GM18526 (cell line): ENCODE results near the gene PCNX4.

ENCODE experiments used
- POLR2A ChIP-seq: IDR thresholded peaks from 3 replicates; pipeline ENCODE4 v1.6.1; 2011; ENCODE audit not compliant: insufficient read length; ENCODE audit errors: extremely low read depth

PCNX4 gene

DNA sequence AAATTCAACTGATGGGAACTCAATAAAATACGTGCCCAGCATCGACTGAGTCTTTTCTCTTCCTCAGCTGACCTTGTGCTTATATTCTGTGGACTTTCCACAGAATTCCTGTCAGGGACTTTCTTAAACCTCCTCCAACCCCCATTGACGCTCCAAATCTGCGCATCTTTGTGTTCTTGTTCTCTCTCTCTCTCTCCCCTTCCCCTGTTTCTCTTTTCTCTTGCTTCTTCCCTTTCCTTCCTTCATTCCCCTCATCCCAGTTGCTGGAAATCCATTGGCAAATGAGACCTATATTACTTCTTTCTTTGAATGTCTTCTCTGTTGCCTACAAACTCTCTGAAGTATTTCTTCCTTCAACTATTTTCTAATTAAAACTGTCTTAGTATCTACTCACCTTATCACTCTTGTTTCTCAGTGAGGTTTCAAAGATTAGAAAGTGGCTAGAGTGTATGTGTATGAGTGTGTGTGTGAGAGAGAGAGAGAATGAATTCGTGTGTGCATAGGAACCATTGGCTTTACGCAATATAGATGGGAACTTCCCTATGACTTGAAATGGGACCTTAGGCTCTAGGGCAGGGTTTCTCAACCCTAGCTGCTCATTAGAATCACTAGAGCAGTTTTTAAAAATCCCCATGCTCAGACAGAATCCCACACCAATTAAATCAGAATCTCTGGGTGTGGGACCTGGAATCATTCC lies 115.3 kb downstream of the PCNX4 start:
- no peak for TF ChIP-seq POLR2A

DNA sequence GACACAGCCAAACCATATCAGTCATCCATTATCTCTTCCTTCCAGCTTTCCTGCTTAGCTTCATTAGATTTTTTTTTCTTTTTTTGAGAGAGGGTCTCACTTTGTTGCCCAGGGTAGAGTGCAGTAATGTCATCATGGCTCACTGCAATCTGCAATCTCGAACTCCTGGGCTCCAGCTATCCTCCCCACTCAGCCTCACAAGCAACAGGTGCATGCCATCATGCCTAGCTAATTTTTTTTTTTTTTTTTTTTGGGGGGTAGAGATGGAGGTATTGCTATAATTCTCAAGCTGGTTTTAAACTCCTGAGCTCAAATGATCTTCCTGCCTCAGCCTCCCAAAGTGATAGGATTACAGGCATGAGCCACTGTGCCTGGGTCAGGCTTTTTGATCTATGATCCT lies 119.0 kb downstream of the PCNX4 start:
- no peak for TF ChIP-seq POLR2A

DNA sequence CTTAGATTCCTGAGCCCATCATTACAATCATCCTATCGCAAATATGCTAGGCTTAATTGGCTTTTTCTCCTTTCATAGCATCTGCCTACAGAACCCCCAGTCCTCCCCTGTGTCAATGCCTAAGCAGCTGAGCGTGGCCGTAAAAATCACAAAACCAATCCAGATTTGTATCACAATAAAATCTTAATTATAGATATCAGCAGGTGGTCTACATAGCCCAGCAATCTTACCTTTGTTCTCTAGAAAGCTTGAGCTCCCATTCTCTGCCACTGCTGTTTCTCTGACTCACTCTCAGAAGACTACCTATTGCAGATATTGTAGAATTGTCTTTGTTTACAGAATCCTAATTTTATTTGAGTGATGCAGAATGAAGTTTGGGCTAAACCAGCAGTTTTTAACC lies 119.4 kb downstream of the PCNX4 start:
- TF ChIP-seq POLR2A: no peak

DNA sequence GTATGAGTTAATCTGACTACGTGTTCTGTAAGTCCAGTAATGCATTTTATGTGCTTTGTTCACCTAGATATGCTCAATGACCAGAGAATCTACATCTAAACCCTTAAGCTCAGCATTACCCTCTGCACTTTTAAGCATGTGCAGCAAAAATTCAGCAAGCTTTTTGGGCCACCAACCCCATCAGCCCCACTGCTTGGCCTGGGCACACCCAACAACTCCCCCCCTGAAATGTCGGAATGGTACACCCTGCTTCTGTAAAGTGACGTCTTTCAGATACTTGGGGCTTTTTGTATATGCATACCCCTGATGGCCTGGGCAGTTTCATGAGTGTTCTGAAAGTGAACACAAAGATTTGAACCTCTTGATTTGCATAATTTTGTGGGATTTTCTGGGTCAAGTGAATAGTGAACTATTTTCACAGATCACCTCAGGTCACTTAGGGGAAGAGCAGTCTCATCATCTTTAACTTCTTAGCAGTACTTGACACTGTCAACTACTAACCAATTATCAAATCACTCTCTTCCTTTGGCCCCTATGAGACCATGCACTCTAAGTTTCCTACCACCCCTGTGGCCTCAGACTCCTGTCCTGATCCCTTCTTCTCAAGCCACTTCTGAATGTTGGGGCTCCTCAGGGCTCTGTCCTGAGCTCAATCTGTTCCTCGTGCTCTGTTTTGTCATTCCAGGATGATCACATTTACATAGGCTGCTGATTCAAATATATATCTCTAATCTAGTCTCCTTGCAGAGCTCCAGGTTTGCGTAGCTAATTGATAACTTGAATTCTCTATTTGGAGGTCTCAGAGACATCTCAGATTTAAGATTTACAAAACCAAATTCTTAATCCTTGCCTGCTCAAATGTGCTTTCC lies 121.0 kb downstream of the PCNX4 start:
- TF ChIP-seq POLR2A: no peak

DNA sequence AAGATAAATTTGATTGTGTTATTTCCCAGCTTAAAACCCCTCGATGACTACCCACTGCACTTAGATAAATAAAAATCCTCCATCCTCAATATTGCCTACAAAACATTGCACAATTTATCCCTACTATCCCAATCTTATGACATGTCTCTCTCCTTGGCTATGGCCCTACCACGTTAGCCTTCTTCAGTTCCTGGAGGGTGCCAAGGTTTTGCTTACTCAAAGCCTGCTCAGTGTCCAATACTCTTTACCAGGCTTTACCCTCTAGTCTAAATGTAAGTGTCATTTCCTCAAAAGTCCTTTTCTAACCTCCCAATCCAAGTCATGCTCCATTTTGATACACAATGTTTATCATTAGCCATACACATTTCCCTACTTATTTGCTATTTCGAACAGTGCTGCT lies 122.3 kb downstream of the PCNX4 start:
- TF ChIP-seq POLR2A: no peak

DNA sequence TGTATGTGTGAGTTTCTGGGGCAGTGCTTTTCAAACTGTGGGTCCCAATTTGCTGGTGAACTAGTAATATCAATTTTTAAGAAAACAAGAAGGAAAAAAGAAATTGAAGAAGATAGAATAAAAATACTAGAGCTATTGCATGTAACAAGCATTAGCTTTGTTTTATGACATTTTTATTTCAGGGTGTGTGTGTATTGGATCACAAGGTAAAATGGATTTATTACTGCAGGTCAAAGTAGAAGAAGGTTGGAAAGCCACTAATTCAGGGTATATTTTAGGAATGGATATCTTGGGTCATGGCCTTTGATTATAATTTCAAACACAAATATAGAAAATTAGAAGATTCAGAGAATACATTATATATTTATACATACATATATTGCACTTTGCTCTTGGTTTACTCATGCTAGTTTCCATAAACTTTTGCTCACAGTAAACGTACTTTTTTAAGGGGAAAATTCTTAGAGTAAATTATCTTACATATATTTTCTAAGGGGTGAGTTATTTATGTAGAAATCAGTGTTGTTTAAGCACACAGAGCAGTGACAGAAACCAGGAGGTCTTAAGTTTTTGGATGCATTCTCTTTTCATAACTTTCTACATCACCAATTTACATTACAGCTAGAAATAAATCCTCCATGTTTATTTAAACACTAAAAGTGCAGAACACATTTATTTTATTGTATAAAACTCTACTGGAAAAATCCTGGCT lies 122.8 kb downstream of the PCNX4 start:
- no peak for TF ChIP-seq POLR2A

DNA sequence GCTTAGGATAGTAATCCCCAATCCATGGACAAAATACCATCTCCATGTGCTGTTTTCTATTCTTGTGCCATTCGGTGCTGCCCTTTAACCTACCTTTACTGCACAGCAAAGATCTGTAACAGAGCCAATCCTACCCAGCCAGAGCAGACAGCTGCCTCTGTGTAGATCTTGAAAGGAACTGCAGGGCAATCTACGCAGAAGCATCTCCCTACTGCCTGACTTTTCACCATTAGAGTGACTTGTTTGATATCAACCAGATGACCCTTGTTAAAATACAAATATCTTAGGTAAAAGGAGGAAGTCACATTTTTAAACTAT lies 123.4 kb downstream of the PCNX4 start:
- no peak for TF ChIP-seq POLR2A

DNA sequence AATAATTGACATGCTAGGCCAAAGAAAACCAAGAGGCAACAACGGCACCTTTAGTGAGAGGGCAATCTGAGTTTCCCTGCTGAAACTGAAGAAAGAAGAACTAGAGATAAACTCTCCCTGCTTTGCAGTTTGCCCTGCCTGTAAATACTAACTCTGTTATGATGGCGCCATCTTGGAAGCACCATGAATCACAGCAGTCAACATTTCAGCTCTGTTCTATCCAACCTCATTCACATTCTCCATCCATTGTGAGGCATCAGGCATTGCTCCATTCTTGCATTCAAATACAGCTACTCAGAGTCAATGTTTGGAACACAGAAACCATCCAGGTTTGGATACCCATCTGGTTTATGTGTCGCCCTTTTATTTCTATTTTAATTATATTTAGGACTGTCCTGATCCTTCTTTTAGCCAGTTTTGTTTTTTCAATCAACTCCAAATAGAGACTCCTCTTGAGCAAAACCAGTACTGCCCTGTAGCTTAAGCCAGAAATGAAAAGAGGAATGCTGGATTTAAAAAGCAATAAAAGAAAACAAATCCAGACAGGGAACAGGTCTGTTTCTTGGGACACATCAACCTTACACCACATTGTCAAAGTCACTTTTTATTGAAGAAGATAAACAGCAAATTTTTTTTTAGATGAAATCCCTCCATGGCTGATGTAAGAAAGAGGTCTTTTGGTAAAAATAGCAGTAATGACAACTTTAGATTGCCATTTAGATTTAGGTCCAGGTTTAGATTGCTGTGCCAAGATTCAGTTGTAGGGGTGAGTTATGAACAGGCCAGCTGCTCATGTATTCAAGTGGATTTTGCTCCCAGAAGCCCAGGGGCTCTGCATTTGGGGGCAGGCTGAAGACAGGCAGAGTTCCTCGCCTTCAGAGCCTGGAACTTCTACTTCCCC lies 124.0 kb downstream of the PCNX4 start:
- TF ChIP-seq POLR2A: no peak

DNA sequence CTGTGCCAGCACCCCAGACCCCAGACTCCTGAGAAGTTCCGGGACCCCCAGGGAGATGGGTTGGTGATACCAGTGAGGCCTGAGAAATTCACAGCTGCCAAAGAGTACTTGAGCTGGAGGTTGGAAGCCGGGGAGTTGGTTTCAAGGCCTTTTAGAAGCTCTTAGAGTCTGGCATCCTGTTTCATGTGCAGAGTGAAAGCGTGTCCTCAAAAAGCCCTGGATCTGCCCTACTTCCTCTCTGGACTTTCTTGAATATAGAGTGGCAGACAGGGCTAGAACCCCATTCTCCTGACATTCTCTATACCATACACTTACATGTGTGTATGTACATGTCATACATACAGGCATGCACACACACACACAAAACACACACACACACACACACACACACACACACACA lies 126.0 kb downstream of the PCNX4 start:
- no peak for TF ChIP-seq POLR2A
